SH-SY5Y (cell line): ENCODE measurements around the gene AFF1.

Experiments used
- GATA2 ChIP-seq: IDR thresholded peaks from 2 replicates; pipeline ENCODE4 v1.6.1; 2011; ENCODE audit warnings: mild to moderate bottlenecking, low read depth, low read length
- GATA3 ChIP-seq: IDR thresholded peaks from 2 replicates; pipeline ENCODE4 v1.6.1; 2011; ENCODE audit warnings: low read depth, mild to moderate bottlenecking, low read length, moderate library complexity

GRCh38 chr4:87076690-87077358, 142.0 kb downstream of the AFF1 start:
- TF ChIP-seq GATA2, result no peak
- TF ChIP-seq GATA3, result no peak
